Thyroid gland (tissue), 4 donors: Measurements from ENCODE around the gene SAFB2. TPM values are rescaled to one million over a fixed set of nuclear protein-coding genes. Genes with fewer than 3 reads are reported as not detected.

Experiments
- DNase-seq, 2 donors: peaks; one replicate each; pipeline ENCODE4 v3.0.0-alpha.2; 2019
- H3K27ac ChIP-seq, 3 donors: fragments of 200-600 bp; sonication (generic); 1 replicate in 2 of 3; 2 replicates in 1 of 3; pipeline ENCODE4 v1.5.1; 2016 to 2019; ENCODE audit warnings: mild to moderate bottlenecking in 1 of 3, moderate library complexity in 1 of 3
- H3K27me3 ChIP-seq: fragments of 200-600 bp; sonication (generic); one replicate; pipeline ENCODE4 v1.5.1; 2019
- H3K36me3 ChIP-seq, 2 donors: fragments of 200-600 bp; sonication (generic); one replicate each; pipeline ENCODE4 v1.5.1; 2016 to 2019
- H3K4me1 ChIP-seq, 2 donors: fragments of 200-600 bp; sonication (generic); one replicate each; pipeline ENCODE4 v1.5.1; 2017 to 2019
- H3K4me3 ChIP-seq, 3 donors: fragments of 200-600 bp; sonication (generic); replicated peaks in 1 of 3; 1 replicate in 2 of 3; 2 replicates in 1 of 3; pipeline ENCODE4 v1.5.1; 2016; ENCODE audit warnings: mild to moderate bottlenecking in 1 of 3
- H3K9me3 ChIP-seq: fragments of 200-600 bp; sonication (generic); one replicate; pipeline ENCODE4 v1.5.1; 2017
- POLR2A ChIP-seq, 2 donors: fragments of 450-650 bp; IDR thresholded peaks; one replicate each; pipeline ENCODE4 v1.6.1; 2017; ENCODE audit warnings: antibody characterized with exemption in 2 of 2, mild to moderate bottlenecking in 2 of 2, moderate library complexity in 1 of 2
- WGBS, 2 donors: methylation state at CpG; one replicate each; pipeline ENCODE4 v1.1.5; 2017; 5-methylcytosine and 5-hydroxymethylcytosine counted together
- intact Hi-C: fragments of 100-400 bp; cut with DNase I; formaldehyde crosslinking; loops from one replicate; pipeline ENCODE4 v1.15.1; 2023
- total RNA-seq, 4 donors: library from RNA; depleted of rRNA; stranded (reverse); fragments of >200 nt; gene quantifications; one replicate each; pipeline ENCODE4 v1.2.3, GENCODE V29; 2016
- TF ChIP-seq, protein P1 (sequence below), 6 experiments: fragments of 200-600 bp in 3 of 6; fragments of 450-650 bp in 3 of 6; sonication (generic) in 3 of 6; IDR thresholded peaks; one replicate each; pipeline ENCODE4 v1.5.1; 2016 to 2019; ENCODE audit warnings: antibody characterized with exemption in 6 of 6, mild to moderate bottlenecking in 2 of 6, inconsistent platforms in 1 of 6, moderate library complexity in 1 of 6

SAFB2 gene
- total RNA-seq: 10 to 100 TPM; 52.2 to 74.5 (median 65.3) TPM

DNA sequence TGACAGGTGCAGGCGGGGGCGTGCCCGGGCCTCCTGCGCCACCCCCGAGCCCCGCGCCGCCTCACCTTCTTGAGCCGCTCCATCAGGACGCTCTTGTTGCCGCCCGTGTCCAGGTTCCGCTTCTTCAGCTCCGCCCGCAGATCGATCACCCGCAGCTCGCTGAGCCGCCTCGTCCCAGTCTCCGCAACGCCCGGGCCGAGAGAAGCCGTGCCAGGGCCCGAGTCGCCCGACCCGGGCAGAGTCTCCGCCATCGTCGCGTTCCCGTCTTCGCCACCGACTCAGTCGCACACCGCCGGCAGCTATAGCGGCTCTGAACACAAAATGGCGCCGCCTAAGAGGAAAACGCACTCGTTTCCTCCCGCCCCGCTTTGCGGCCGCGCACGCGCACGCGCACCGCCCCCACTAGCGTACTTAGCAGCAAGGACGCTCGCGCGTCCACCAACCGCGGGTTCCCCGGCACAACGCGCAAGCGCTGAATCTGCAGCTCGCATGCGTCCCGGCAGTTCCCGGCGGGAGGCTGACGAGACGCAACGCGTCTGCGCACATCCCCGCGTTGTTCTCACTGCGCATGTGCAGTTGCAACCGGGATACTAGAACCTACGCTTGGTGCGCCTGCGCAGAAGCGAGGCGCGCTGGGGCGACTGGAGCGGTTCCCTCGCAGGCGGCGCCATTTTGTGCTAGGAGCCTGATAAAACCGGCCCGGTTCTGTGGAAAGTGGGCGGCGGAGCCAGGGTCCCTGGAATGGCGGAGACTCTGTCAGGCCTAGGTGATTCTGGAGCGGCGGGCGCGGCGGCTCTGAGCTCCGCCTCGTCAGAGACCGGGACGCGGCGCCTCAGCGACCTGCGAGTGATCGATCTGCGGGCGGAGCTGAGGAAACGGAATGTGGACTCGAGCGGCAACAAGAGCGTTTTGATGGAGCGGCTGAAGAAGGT is at the start of gene SAFB2, which contains the start of gene SAFB:
SAFB2 (minus strand) TSS at position 312 of the 932 bp plus-strand sequence; CDS start at position 251, 61 bp downstream.
SAFB (plus strand) TSS at position 619 of the 932 bp plus-strand sequence; CDS start at position 742, 123 bp downstream.
- Histone ChIP-seq H3K9me3 (no peaks in the 10 kb centered on the region), H3K27ac (peak within 1 kb of the TSS; percentile 87 to 95 (median 94)), H3K36me3 (peaks cover 27 to 28% of the 10 kb centered on the region in 2 donors), H3K4me1 (peaks cover 35 to 56% of the 10 kb centered on the region in 2 donors), H3K27me3 (no peaks in the 10 kb centered on the region), H3K4me3 (peak within 1 kb of the TSS; percentile 75 to 99 (median 98))
- peak; percentile 99 to 100 for DNase-seq
- peak; percentile 85 to 93 for TF ChIP-seq POLR2A (IDR thresholded peaks at IDR 0.05)
- TF ChIP-seq, protein P1, sequence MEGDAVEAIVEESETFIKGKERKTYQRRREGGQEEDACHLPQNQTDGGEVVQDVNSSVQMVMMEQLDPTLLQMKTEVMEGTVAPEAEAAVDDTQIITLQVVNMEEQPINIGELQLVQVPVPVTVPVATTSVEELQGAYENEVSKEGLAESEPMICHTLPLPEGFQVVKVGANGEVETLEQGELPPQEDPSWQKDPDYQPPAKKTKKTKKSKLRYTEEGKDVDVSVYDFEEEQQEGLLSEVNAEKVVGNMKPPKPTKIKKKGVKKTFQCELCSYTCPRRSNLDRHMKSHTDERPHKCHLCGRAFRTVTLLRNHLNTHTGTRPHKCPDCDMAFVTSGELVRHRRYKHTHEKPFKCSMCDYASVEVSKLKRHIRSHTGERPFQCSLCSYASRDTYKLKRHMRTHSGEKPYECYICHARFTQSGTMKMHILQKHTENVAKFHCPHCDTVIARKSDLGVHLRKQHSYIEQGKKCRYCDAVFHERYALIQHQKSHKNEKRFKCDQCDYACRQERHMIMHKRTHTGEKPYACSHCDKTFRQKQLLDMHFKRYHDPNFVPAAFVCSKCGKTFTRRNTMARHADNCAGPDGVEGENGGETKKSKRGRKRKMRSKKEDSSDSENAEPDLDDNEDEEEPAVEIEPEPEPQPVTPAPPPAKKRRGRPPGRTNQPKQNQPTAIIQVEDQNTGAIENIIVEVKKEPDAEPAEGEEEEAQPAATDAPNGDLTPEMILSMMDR (IDR thresholded peaks at IDR 0.05): no peak
- intact Hi-C loops: loop anchor here (10.0 kb wide), 1 partner anchor 72 kb away; the partner anchor contains the start of gene RPL36
- WGBS, 2 donors: 0% methylated on average over 23 to 40 of the region's 116 CpGs

DNA sequence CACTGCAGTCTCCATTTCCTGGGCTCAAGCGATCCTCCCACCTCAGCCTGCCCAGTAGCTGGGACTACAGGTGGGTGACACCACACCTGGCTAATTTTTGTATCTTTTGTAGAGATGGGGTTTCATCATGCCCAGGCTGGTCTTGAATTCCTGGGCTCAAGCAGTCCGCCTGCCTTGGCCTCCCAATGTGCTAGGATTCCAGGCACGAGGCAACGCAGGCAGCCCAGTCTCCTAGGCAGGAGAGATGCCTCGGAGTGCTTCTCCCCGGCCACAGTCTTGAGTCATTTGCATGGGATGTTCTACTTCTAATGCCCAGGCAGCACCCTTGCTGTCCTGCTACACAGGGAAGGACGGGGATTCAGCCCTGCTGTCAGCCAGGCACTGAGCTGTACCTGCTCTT is 49.0 kb upstream of the SAFB2 start:
- Histone ChIP-seq H3K27me3 (no peaks in the 10 kb centered on the region), H3K4me3 (no peak overlapping the region), H3K36me3 (peaks cover 32 to 37% of the 10 kb centered on the region in 2 donors), H3K9me3 (no peaks in the 10 kb centered on the region), H3K27ac (no peak overlapping the region), H3K4me1 (no peaks in the 10 kb centered on the region)
- TF ChIP-seq, protein P1 (IDR thresholded peaks at IDR 0.05): no peak
- TF ChIP-seq POLR2A (IDR thresholded peaks at IDR 0.05): no peak
- DNase-seq: no peak
- intact Hi-C loops: no loop called here
- 98 to 100% methylated on average over 2 to 7 of the region's 7 CpGs for WGBS, 2 donors

DNA sequence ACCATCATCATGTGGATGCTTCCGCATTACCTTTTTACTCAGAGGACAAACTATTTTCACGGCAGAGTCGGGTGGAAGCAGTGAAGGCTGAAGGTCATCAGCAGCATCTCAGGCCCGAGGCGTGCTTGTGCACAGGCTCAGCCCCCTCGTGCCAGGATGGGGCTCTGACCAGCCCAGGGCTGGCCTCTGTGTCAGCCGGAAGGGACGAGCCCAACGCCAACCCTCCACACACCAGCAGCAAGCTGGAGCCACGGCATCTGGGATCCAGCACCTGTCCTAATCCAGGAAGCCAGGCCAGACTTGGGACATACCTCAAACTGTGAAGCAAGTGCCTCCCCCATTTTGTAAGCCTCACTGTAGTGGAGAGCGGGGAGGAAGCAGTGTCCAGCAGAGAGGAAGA is 46.6 kb upstream of the SAFB2 start:
- Histone ChIP-seq H3K4me1 (no peaks in the 10 kb centered on the region), H3K36me3 (peaks cover 56 to 61% of the 10 kb centered on the region in 2 donors), H3K27ac (no peak overlapping the region), H3K27me3 (no peaks in the 10 kb centered on the region), H3K9me3 (no peaks in the 10 kb centered on the region), H3K4me3 (no peak overlapping the region)
- intact Hi-C loops: no loop called here
- TF ChIP-seq, protein P1 (IDR thresholded peaks at IDR 0.05): no peak
- no peak for TF ChIP-seq POLR2A (IDR thresholded peaks at IDR 0.05)
- DNase-seq: no peak
- WGBS, 2 donors: 87 to 89% methylated on average over 8 to 10 of the region's 11 CpGs

DNA sequence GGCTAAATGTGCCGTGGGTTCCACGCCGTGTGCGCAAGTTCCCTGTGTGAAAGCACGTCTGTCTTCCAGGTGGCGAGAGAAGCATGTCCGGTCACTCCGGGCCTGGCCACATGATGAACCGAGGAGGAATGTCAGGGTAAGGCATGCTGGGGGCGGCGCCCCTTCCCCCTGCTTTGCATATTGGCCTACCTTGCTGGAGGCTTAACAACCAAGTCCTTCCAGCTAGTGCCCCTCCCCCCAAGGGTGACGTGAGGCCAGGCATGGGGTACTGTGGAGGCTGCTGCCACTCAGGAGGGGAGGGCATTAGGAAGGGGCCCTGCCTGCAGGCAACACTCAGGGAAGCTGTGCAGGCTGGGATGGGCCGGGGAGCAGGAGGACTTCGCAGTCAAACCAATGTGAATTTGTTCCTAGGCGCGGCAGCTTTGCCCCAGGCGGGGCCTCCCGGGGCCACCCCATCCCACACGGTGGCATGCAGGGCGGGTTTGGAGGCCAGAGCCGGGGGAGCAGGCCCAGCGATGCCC is 45.2 kb upstream of the SAFB2 start:
- H3K4me3 ChIP-seq: no peak overlapping the region
- no peak for DNase-seq
- peaks cover 70 to 75% of the 10 kb centered on the region in 2 donors for H3K36me3 ChIP-seq
- intact Hi-C loops: no loop called here
- TF ChIP-seq, protein P1 (IDR thresholded peaks at IDR 0.05): no peak
- H3K27me3 ChIP-seq: no peaks in the 10 kb centered on the region
- H3K9me3 ChIP-seq: no peaks in the 10 kb centered on the region
- H3K27ac ChIP-seq: no peak overlapping the region
- 87 to 90% methylated on average over 17 to 21 of the region's 22 CpGs for WGBS, 2 donors
- H3K4me1 ChIP-seq: no peaks in the 10 kb centered on the region
